ENCODE results near the gene STRC.

Gene STRC

GRCh38 chr15:43552986-43553385, 65.6 kb downstream of the STRC start:
- no peaks in the 10 kb centered on the region for H3K36me3 ChIP-seq (ENCODE audit: control insufficient read depth, insufficient read depth, low read length)

GRCh38 chr15:43552256-43552655, 66.3 kb downstream of the STRC start:
- no peak overlapping the region for H3K4me3 ChIP-seq (replicated peaks; ENCODE audit: low read depth, low read length)
- H3K27me3 ChIP-seq (replicated peaks; ENCODE audit: control insufficient read depth, insufficient read depth, low read length), result no peaks in the 10 kb centered on the region
- no peaks in the 10 kb centered on the region for H3K36me3 ChIP-seq (ENCODE audit: control insufficient read depth, insufficient read depth, low read length)
- no peak for DNase-seq (ENCODE audit: extremely low read depth, insufficient read length)
- no peak for TF ChIP-seq CTCF (IDR thresholded peaks at IDR 0.05; ENCODE audit: insufficient read depth, low read length, poor library complexity, severe bottlenecking)

More at GRCh38 chr15:43552986-43553385, 65.6 kb downstream of the STRC start:
- TF ChIP-seq CTCF (IDR thresholded peaks at IDR 0.05; ENCODE audit: insufficient read depth, low read length, poor library complexity, severe bottlenecking), result no peak
- Histone ChIP-seq H3K4me3 (replicated peaks; ENCODE audit: low read depth, low read length) (no peak overlapping the region), H3K27me3 (replicated peaks; ENCODE audit: control insufficient read depth, insufficient read depth, low read length) (no peaks in the 10 kb centered on the region)
- no peak for DNase-seq (ENCODE audit: extremely low read depth, insufficient read length)

- DNase-seq (ENCODE audit: extremely low read depth, insufficient read length), result no peak
- Histone ChIP-seq H3K27me3 (replicated peaks; ENCODE audit: control insufficient read depth, insufficient read depth, low read length) (no peaks in the 10 kb centered on the region), H3K4me3 (replicated peaks; ENCODE audit: low read depth, low read length) (no peak overlapping the region), H3K36me3 (ENCODE audit: control insufficient read depth, insufficient read depth, low read length) (no peaks in the 10 kb centered on the region)
- no peak for TF ChIP-seq CTCF (IDR thresholded peaks at IDR 0.05; ENCODE audit: insufficient read depth, low read length, poor library complexity, severe bottlenecking)
Observed at GRCh38 chr15:43550527-43551363, 67.9 kb downstream of the STRC start.

Data from GM06990 (cell line).